NCI-H146 treated with DMSO at 0.1 percent for 48 hours (cell line): ENCODE measurements around the gene PDIA2.
"Not testable (repeated sequence)": the region's sequence is repeated elsewhere in the genome, so short reads cannot be mapped to it uniquely, and the experiment has no call there.

Experiments used
- DNase-seq: peaks from one replicate; lab custom pipeline; 2025; ENCODE audit not compliant: unreplicated experiment; lab: John Stamatoyannopoulos, UW

Gene PDIA2, protein sequence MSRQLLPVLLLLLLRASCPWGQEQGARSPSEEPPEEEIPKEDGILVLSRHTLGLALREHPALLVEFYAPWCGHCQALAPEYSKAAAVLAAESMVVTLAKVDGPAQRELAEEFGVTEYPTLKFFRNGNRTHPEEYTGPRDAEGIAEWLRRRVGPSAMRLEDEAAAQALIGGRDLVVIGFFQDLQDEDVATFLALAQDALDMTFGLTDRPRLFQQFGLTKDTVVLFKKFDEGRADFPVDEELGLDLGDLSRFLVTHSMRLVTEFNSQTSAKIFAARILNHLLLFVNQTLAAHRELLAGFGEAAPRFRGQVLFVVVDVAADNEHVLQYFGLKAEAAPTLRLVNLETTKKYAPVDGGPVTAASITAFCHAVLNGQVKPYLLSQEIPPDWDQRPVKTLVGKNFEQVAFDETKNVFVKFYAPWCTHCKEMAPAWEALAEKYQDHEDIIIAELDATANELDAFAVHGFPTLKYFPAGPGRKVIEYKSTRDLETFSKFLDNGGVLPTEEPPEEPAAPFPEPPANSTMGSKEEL

DNA sequence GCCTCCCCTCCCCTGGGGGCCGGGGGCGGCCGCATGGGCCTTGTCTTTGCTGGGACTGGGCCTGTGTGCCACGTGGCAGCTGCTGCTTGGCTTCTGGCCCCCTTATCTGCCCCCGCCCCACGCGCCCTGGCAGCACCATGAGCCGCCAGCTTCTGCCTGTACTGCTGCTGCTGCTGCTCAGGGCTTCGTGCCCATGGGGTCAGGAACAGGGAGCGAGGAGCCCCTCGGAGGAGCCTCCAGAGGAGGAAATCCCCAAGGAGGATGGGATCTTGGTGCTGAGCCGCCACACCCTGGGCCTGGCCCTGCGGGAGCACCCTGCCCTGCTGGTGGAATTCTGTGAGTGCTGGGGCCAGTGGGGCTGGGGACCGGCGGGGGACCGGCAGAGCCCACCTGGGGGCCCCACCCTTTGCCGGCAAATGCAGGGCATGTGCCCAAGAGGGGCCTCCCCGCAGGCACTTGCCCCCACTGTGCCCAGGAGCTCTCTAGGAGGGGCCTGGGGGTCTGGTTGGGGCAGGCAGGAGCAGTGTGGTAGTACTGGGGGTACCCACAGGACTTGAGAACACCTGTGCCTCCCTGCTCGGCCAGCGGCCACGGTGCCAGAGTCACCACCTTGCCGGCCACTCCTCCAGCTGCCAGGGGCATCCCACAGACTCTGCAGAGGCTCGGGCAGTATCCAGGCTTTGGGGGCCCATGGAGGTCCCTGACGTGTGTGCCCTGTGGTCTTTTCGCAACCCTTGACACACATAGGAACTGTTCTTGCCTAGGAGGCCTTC, at the start of gene PDIA2:
TSS of gene PDIA2 (plus strand) at position 132 of the 773 bp plus-strand sequence. CDS start at position 138, 6 bp downstream.
- DNase-seq = no peak

DNA sequence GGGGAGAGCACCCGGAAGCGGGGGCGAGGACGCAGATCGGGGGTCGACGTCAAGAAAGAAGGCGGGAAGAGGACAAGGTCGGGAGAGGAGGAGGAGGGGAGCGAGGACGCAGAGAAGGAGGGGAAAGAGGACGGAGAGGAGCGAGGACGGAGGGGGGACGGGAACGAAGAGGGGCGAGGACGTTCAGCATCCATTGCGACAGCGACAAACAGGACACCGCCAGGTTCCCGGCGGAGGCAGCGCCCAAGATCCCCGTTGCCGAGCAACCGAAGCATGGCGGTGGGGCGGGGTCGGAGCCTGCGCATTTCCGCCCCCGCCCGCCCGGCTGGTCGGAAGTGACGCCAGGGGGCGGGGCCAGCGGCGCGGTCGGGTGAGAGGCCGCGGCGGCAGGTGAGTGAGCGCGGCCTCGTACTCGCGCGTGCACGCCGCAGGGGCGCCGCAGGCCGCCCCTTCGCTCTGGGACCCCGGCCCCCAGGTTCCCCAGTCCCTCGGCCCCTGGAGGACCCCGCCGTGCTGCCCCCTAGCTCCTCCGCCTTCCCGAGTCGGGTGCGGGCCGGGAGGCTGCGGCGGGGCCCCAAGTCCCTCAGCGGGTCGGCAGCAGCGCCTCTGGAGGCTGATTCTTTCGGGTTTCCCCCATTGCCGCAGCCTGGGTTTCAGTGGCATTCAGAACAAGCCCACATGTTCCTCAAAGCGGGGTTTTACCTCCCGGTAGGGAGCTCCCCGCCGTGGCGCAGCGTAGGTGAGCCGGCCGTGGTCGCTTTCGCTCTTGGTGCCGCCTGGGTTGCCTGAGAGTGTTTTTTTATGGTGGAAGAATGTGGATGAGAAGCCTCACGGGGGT, 48.3 kb upstream of the PDIA2 start, which contains the start of gene FAM234A:
TSS of gene FAM234A (plus strand) at position 354 of the 838 bp plus-strand sequence. CDS start 19,593 bp downstream, outside the sequence.
- peak; percentile 86 for DNase-seq

DNA sequence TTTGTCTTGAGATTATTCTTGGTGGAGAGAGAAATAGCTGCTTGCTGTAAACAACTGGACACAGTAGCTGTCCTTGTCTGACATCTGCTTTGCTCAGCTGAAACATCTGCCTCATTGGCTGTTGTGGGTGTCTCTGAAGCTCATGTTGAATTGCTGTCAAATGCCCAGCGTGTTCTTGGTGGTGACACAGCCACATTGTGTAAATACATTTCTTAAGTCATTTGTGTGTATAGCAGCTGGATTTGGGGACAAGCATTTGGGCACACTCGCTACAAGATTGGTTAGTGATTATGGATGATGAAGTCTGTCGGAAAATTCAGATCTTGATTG, 43.1 kb upstream of the PDIA2 start:
- no peak for DNase-seq

DNA sequence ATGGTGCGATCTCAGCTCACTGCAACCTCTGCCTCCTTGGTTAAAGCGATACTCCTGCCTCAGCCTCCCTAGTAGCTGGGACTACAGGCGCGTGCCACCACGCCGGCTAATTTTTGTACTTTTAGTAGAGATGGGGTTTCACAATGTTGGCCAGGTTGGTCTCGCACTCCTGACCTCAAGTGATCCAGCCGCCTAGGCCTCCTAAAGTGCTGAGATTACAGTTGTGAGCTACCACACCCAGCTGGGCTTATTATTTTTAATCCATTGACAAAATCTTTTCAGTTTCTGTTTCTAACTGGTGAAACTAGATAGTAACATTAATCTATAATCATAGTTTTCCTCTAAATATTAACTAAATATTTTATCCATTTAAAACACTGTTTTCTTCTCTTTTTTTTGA, 42.4 kb upstream of the PDIA2 start:
- no peak for DNase-seq

DNA sequence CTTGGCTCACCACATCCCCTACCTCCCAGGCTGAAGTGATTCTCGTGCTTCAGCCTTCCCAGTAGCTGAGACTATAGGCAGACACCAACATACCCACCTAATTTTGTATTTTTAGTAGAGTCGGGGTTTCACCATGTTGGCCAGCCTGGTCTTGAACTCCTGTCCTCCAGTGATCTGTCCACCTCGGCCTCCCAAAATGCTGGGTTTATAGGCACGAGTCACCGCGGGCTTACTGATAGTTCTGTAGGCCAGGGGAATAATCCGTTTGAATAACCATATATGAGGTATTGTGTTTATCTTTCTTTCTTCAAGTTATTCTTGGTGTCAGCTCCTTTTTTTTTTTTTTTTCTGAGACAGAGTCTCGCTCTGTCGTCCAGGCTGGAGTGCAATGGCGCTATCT, 40.7 kb upstream of the PDIA2 start:
- DNase-seq = no peak

DNA sequence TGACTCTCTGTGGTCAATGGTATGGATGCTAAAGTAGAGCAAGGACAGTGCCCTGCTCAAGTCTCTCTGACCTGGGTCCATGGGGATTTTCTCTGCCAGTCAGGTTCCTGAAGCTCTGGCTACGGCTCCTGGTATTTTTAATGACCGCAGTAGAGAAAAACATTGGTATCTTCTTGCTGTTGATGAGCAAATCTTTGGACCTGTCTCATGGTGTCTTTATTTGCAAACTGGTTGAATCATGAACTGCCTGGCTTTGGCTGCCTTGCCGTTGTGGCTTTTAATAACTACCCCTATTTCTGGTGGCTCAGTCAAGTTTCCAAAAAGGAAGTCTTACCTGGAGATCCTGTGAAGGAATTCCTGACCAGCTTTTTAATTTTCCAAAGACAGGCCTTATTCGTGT, 39.6 kb upstream of the PDIA2 start:
- DNase-seq = no peak

DNA sequence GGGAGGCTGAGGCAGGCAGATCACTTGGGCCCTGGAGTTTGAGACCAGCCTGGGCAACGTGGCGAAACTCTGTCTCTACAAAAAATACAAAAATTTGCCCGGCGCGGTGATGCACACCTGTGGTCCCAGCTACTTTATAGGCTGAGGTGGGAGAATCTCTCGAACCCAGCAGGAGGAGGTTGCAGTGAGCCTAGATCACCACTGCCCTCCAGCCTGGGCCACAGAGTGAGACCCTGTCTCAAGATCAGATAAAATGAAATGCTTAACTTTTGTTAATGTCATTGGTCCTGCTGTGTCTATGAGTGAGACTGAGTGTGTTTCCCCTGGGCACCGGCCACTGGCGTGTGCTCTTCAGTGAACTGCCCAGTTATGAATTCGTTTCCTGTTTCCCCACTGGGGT, 37.9 kb upstream of the PDIA2 start:
- no peak for DNase-seq

DNA sequence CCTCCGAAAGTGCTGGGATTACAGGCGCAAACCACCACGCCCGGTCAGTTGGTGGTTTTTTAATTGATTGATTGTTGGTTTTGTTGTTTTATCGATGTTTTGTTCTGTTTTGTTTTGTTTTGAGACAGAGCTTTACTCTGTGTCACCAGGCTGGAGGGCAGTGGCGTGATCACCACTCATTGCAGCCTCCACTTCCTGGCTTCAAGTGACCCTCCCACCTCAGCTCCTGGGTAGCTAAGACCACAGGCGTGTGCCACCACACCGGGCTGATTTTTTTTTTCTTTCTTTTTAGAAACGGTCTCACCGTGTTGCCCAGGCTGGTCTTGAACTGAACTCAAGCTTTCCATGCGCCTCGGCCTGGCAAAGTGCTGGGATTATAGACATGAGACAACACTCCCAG, 35.9 kb upstream of the PDIA2 start:
- no peak for DNase-seq

DNA sequence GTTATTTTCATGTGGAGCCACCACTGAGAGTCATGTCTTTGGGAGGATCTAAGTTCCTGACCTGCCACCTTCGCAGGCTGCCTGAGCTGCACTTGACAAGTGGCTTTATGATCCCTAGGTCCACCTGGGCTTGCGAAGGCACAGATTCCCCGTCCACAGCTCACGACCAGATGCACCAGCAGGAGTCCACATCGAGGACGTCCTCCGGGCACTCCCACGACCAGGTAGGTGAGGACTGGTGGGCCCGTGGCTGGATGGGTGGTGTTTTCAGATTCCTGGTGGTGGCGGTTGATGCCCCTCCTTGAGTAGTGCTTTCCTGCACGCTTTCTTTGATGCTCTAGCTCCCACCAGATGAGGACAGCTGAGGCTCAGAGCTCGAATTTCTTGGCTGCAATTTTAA, 33.5 kb upstream of the PDIA2 start:
- no peak for DNase-seq

DNA sequence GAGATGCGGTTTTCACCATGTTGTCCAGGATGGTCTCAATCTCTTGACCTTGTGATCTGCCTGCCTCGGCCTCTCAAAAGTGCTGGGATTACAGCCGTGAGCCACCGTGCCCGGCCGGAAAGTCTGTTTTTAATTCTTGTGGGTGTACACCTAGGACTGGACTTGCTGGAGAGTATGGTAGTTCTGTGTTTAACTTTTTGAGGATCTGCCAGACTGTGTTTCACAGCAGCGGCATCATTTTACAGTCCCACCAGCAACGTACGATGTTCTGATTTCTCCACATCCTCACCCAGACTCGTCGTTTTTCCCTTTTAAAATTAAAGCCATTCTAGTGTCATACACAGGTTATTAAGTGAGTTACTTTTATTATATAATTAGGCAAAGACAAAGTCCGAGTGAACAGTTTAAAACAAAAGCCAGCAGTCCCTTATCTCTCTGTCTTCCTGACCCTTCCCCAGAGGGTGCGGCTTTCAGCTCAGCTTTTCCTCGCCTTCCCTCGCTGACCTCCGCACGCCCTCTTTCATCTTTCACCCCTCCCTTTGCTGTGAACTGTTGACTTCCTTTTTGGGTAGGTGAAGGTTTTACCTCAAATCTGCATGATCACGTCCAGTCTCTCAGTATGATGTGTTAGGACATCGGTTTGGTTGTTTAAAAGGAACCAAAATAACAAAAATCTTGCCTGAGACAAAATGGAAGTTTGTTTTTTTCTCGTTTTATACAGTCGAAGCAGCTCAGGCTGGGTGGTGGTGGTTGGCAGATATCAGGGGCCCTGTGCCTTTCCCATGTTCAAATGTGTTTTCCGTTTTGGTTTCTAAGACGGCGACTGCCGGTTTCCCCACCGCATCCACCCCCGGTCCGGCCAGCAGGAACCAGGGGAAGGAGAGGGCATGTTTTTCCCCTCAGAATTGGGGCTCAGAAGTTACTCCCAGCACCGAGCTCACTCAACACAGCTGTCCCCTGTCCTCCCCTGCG, 30.3 kb upstream of the PDIA2 start:
- no peak for DNase-seq

DNA sequence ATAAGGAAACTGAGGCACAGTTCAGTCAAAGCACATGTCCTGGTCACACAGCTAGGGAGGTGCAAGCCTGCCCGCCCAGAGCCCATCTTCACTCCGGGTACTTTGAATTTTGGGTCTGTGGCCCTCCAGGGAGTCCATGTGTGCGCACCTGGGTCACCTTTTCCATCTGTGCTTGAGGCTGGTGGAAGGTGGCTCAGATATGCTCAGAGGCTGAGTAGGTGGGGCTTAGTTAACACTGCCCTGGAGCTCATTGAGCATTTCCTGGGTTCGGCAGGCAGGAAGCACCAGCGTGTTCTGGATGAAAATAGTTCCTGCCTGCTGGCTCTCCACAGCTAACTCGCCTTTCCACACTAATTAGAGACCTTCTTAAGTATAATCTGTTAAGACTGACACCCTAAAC, 29.1 kb upstream of the PDIA2 start:
- no peak for DNase-seq

DNA sequence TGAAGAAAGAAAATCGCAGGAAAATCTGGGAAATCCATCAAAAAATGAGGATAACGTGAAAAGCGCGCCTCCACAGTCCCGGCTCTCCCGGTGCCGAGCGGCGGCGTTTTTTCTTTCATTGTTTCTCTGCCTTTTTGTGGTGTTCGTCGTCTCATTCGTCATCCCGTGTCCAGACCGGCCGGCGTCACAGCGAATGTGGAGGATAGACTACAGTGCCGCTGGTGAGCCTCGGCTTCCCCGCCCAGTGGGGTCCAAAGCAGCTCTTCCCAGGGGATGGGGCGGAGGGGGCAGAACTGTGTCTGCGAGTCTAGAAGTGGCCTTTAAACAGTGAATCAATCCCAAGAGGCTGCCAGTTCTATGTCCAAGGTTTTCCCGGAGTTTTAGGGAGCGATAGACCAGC, 28.5 kb upstream of the PDIA2 start:
- DNase-seq = no peak

DNA sequence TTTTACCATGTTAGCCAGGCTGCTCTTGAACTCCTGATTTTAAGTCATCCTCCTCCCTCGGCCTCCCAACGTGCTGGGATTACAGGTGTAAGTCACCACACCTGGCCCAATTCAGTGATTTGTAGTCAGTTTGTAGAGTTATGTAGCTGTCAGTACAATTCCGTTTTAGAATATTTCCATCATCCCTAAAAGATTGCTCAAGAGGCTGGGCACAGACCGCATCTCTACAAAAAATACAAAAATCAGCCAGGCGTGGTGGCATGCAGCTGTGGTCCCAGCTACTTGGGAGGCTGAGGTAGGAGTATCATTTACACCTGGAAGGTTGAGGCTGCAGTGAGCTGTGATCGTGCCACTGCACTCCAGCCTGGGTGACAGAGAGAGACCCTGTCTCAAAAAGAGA, 27.8 kb upstream of the PDIA2 start:
- DNase-seq = no peak

DNA sequence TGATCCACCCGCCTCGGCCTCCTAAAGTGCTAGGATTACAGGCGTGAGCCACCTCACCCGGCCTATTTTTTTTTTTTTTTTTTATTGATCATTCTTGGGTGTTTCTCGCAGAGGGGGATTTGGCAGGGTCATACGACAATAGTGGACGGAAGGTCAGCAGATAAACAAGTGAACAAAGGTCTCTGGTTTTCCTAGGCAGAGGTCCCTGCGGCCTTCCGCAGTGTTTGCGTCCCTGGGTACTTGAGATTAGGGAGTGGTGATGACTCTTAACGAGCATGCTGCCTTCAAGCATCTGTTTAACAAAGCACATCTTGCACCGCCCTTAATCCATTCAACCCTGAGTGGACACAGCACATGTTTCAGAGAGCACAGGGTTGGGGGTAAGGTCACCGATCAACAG, 24.9 kb upstream of the PDIA2 start:
- not testable (repeated sequence) for DNase-seq

DNA sequence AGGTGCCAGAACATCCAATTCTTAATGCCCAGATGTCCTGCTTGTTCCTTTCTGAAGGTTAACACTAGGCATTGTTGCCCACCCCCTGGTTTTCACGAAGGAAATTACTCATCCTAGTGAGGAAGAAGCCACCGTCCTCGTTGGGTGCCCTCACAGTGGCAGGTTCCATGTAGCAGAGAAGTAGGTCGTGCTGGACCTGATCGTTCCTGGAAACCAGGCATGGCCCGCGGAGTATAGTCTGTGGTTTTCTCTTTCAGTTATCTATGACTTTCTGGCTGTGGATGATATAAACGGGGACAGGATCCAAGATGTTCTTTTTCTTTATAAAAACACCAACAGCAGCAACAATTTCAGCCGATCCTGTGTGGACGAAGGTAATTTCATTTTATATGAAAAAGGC, 23.7 kb upstream of the PDIA2 start:
- DNase-seq = no peak

DNA sequence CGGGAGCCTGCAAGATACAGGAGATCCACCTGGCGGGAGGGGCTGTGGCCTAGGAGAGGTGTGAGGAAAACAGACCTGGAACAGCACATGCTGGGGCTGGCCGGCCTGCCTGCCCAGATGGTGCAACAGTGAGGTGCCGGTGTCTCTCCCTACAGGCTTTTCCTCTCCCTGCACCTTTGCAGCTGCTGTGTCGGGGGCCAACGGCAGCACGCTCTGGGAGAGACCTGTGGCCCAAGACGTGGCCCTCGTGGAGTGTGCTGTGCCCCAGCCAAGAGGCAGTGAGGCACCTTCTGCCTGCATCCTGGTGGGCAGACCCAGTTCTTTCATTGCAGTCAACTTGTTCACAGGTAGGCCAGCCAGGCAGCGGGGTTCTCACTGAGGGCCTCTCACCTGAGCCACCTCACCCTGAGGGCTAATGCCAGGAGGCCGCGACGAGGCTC, 23.1 kb upstream of the PDIA2 start:
- no peak for DNase-seq

DNA sequence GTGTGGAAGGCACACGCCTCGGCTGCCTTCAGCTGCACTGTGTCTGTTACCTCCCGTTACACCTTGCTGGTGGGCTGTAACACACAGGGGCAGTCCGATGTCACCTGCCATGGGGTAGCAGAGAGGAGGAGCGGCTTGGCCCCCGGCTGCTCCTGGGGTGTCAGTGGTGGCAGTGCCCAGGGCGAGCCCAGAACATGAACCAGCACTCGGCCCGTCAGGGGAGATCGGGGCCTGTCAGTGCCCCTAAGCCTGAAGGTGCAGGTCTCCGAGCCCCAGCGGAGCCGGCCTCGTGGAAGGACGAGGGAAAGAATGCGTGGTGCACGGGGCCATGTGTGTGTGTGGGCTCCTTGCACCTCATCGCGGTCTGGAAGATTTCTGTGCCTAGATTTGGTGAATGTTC, 22.6 kb upstream of the PDIA2 start:
- DNase-seq = no peak

DNA sequence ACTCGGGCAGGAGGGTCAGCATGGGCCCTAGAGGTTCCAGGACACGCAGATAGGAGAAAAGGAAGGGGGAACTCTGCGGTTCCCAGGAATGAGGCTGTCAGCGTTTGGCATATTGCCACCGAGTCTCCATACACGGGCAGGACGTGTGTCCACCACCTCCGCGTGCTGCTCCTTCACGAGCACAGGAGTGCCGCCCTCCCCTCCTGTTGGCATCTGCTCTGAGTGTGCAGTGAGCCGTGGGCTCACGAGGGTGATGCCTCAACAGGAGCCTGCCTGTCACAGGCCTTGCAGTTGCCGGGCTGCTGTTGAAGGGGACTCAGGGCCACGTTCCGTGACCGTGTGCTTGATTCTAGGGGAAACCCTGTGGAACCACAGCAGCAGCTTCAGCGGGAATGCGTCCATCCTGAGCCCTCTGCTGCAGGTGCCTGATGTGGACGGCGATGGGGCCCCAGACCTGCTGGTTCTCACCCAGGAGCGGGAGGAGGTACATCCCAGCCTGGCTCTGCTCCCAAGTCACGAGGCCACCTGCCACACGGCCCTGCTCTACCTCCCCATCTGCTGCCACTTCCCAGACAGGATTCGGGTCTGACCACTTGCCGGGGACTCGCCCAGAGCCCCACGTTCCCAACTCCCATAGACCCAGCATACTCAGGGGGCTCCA, 21.8 kb upstream of the PDIA2 start:
- no peak for DNase-seq

DNA sequence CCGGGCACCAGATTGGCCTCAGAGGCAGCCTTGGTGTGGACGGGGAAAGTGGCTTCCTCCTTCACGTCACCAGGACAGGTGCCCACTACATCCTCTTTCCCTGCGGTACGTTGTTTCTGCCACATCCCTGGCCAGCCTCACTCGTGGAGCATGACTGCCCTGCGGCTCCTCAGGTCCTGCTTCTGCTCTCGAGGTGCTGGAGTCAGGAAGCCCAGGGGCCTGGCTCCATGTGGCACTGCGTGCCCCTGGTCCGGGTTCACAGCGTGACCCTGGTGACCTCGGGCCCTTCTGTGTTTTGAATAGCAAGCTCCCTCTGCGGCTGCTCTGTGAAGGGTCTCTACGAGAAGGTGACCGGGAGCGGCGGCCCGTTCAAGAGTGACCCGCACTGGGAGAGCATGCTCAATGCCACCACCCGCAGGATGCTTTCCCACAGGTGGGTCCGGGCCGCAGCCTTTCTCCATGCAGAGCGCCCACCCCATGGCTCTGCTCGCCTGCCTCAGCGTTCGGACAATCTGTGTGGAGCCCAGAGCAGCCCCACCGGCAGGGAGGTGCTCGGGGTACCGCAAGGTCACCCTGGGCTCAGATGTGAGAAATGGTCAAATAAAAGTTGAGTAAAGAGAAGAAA, 20.7 kb upstream of the PDIA2 start:
- DNase-seq = no peak
